ENCODE results near the gene MYF6.

MYF6 gene

DNA sequence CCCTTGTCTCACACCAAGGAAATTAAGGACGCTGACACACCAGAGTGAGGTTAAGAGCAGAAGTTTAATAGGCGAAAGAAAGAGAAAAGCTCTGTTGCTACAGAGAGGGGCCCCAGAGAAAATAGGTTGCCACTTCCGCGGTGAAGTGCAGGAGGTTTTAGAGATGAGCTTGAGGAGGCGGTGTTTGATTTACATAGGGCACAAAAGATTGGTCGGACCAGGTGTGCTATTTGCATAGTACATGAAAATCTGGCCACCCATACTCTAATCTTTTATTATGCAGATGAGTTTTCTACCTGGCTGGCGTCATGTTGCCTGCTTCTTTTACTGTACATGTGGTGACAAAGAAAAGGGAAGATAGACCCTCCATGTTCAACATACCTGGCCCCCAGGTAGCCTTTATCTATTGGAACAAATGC is 23.3 kb upstream of the MYF6 start:
- Histone ChIP-seq H3K27me3 (ENCODE audit: control insufficient read depth in 5 of 5, insufficient read depth in 4 of 5, low read length in 5 of 5) (no peaks in the 10 kb centered on the region), H3K9me3 (ENCODE audit: control insufficient read depth in 5 of 5, low read length in 5 of 5) (peaks cover 0 to 6% (median 0%) of the 10 kb centered on the region in 5 donors), H3K36me3 (ENCODE audit: control insufficient read depth in 5 of 5, insufficient read depth in 5 of 5, low read length in 5 of 5) (no peaks in the 10 kb centered on the region), H3K27ac (ENCODE audit: low read depth, low read length) (no peak overlapping the region), H3K4me3 (ENCODE audit: low read depth in 1 of 5, low read length in 5 of 5) (no peak overlapping the region), H3K9ac (ENCODE audit: low read length in 5 of 5) (no peak overlapping the region), H3K4me1 (ENCODE audit: control insufficient read depth in 5 of 5, insufficient read depth in 5 of 5, low read length in 5 of 5) (no peaks in the 10 kb centered on the region)

DNA sequence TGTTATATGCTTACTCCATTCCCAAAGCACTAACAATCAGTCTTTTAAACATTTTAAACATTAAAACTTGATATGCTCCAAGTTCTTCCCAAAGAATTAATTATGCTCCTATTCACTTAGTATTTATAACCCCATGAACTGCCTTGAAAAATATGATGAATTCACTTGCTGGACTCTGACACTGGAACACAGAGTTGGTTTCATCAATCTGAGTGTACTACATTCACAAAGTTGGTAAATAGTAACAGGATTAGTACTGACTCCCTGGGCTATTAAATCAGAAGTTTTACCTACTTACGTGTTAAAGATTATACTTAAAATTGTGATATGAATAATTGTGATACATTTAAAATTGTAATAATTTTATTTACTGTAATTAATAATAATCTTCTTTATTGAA is 17.3 kb upstream of the MYF6 start:
- Histone ChIP-seq H3K4me3 (ENCODE audit: low read depth in 1 of 5, low read length in 5 of 5) (no peak overlapping the region), H3K27me3 (ENCODE audit: control insufficient read depth in 5 of 5, insufficient read depth in 4 of 5, low read length in 5 of 5) (no peaks in the 10 kb centered on the region), H3K27ac (ENCODE audit: low read depth, low read length) (no peak overlapping the region), H3K36me3 (ENCODE audit: control insufficient read depth in 5 of 5, insufficient read depth in 5 of 5, low read length in 5 of 5) (no peaks in the 10 kb centered on the region), H3K4me1 (ENCODE audit: control insufficient read depth in 5 of 5, insufficient read depth in 5 of 5, low read length in 5 of 5) (no peaks in the 10 kb centered on the region), H3K9me3 (ENCODE audit: control insufficient read depth in 5 of 5, low read length in 5 of 5) (peaks cover 0 to 6% (median 0%) of the 10 kb centered on the region in 5 donors), H3K9ac (ENCODE audit: low read length in 5 of 5) (no peak overlapping the region)

DNA sequence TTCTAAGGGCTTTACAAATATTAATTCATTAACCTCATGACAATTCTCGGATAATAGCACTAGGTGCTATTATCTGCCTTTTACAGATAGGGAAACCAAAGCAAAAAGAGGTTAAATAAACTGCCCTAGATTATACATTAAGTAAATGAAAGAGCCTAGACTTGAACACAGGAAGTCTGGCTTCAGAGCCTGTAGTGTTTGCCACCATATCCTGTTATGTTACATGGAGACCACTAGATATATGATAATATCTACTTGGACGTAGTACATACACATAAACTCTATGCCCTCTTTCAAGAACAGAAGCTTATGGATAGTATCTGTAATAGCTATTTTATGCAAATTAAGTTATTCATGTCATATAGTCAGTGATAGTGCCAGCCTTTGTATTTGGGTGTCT is 16.9 kb upstream of the MYF6 start:
- H3K9ac ChIP-seq (ENCODE audit: low read length in 5 of 5): no peak overlapping the region
- H3K36me3 ChIP-seq (ENCODE audit: control insufficient read depth in 5 of 5, insufficient read depth in 5 of 5, low read length in 5 of 5): no peaks in the 10 kb centered on the region
- peaks cover 0 to 6% (median 0%) of the 10 kb centered on the region in 5 donors for H3K9me3 ChIP-seq (ENCODE audit: control insufficient read depth in 5 of 5, low read length in 5 of 5)
- no peak overlapping the region for H3K27ac ChIP-seq (ENCODE audit: low read depth, low read length)
- H3K4me3 ChIP-seq (ENCODE audit: low read depth in 1 of 5, low read length in 5 of 5): no peak overlapping the region
- H3K4me1 ChIP-seq (ENCODE audit: control insufficient read depth in 5 of 5, insufficient read depth in 5 of 5, low read length in 5 of 5): no peaks in the 10 kb centered on the region
- H3K27me3 ChIP-seq (ENCODE audit: control insufficient read depth in 5 of 5, insufficient read depth in 4 of 5, low read length in 5 of 5): no peaks in the 10 kb centered on the region

DNA sequence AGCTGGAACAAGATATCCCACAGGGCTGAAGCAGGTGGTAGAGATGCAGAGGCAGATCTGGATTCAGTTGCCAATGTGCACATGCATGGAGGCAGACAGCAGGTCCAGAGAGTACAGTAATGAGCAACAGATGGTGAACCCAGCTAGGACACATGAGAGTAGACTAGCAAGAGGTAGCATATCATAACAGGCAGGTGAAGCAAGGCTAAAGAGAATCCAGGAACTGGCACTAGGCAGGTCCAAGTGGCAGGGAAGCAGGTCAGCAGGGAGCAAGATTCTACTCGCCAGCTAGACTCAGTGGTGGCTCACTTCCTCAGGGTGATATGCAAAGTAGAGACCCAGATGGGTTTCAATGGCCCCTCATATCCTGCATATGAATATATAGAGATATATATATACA is 15.3 kb upstream of the MYF6 start:
- Histone ChIP-seq H3K27me3 (ENCODE audit: control insufficient read depth in 5 of 5, insufficient read depth in 4 of 5, low read length in 5 of 5) (no peaks in the 10 kb centered on the region), H3K4me1 (ENCODE audit: control insufficient read depth in 5 of 5, insufficient read depth in 5 of 5, low read length in 5 of 5) (no peaks in the 10 kb centered on the region), H3K27ac (ENCODE audit: low read depth, low read length) (no peak overlapping the region), H3K9ac (ENCODE audit: low read length in 5 of 5) (no peak overlapping the region), H3K36me3 (ENCODE audit: control insufficient read depth in 5 of 5, insufficient read depth in 5 of 5, low read length in 5 of 5) (no peaks in the 10 kb centered on the region), H3K4me3 (ENCODE audit: low read depth in 1 of 5, low read length in 5 of 5) (no peak overlapping the region), H3K9me3 (ENCODE audit: control insufficient read depth in 5 of 5, low read length in 5 of 5) (no peaks in the 10 kb centered on the region)

DNA sequence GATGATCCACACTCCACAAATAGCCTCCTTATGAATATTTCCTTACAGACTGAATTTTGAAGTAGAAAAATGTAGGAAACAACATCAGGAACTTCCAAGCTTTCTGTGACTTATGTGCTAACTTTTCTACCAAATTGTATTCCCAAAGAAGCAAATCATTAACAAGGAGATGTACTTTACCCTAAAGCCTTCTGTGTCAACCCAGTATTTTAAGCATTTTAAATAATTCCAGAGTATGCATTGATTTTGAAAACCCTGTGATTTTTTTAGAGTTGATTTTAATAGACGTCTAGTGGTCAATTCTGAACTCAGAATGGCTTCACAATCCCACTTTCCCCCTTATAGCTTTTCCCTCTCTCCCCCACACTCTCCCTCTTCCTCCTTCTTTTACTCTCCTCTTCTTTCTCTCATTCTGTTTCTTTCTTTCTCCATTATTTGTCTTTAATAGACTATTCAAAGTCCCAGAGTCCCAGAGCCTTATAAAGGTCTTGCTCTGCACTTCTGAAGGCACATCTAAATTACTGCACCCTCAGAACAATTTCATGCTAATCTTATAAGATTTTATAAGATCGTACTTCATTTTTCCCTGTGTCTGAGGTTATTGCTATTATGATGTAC is 10.1 kb upstream of the MYF6 start:
- no peaks in the 10 kb centered on the region for H3K36me3 ChIP-seq (ENCODE audit: control insufficient read depth in 5 of 5, insufficient read depth in 5 of 5, low read length in 5 of 5)
- no peak overlapping the region for H3K27ac ChIP-seq (ENCODE audit: low read depth, low read length)
- no peak overlapping the region for H3K9ac ChIP-seq (ENCODE audit: low read length in 5 of 5)
- no peaks in the 10 kb centered on the region for H3K9me3 ChIP-seq (ENCODE audit: control insufficient read depth in 5 of 5, low read length in 5 of 5)
- peaks cover 0 to 2% (median under 1%) of the 10 kb centered on the region in 5 donors for H3K4me1 ChIP-seq (ENCODE audit: control insufficient read depth in 5 of 5, insufficient read depth in 5 of 5, low read length in 5 of 5)
- no peak overlapping the region for H3K4me3 ChIP-seq (ENCODE audit: low read depth in 1 of 5, low read length in 5 of 5)
- H3K27me3 ChIP-seq (ENCODE audit: control insufficient read depth in 5 of 5, insufficient read depth in 4 of 5, low read length in 5 of 5): no peaks in the 10 kb centered on the region

DNA sequence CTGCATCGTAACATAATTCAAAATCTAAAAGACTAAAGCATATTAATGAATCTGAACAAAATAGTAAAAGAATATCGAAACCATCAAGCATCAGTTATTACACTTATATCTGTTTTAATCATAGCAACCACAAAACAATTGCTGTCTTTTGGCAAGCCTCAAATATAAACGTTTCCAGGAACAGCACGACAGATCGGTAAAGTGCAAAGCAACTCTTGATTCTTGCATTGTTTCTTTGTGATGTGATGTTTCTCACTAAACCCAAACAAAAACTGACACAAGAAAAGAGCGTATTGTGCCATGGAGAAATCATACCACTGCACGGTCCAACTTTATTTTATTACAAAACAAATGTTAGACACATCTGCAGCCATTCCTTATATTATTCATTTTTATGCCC is 9.2 kb upstream of the MYF6 start:
- Histone ChIP-seq H3K9ac (ENCODE audit: low read length in 5 of 5) (no peak overlapping the region), H3K36me3 (ENCODE audit: control insufficient read depth in 5 of 5, insufficient read depth in 5 of 5, low read length in 5 of 5) (no peaks in the 10 kb centered on the region), H3K9me3 (ENCODE audit: control insufficient read depth in 5 of 5, low read length in 5 of 5) (no peaks in the 10 kb centered on the region), H3K27ac (ENCODE audit: low read depth, low read length) (no peak overlapping the region), H3K4me3 (ENCODE audit: low read depth in 1 of 5, low read length in 5 of 5) (no peak overlapping the region), H3K4me1 (ENCODE audit: control insufficient read depth in 5 of 5, insufficient read depth in 5 of 5, low read length in 5 of 5) (peaks cover 0 to 10% (median 8%) of the 10 kb centered on the region in 5 donors), H3K27me3 (ENCODE audit: control insufficient read depth in 5 of 5, insufficient read depth in 4 of 5, low read length in 5 of 5) (no peaks in the 10 kb centered on the region)

DNA sequence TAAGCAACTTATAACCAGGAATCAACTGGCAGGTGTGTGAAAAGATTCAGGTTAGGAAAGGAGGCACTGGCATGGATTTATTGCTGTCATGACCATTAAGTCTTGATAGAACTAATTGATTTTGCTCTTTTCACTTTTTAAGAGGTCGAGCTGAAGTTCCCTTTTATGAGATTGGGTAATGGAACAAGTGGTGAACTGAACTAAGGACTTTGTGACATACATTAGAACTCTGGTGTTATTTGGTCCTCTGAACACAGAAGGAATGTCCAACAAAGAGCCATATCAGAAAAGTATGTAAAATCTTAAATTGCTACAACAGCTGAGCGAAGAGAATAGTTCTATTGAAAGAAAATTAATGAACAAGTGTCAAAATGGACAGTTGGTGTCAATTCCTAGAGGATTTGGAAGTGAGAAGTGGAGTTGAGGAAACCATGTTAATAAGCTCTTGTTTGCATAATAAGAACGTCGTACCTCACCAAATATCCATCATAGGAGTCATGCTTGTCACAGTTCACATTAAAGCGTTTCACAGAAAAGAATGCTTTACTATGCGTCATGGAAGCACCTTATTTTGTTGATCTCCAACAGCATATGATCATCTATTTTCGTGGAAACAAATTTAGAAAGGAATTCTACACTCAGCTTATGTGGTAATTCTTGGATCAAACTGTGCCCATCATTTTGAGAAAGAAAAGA is 8.4 kb upstream of the MYF6 start:
- Histone ChIP-seq H3K27me3 (ENCODE audit: control insufficient read depth in 5 of 5, insufficient read depth in 4 of 5, low read length in 5 of 5) (no peaks in the 10 kb centered on the region), H3K4me3 (ENCODE audit: low read depth in 1 of 5, low read length in 5 of 5) (no peak overlapping the region), H3K36me3 (ENCODE audit: control insufficient read depth in 5 of 5, insufficient read depth in 5 of 5, low read length in 5 of 5) (no peaks in the 10 kb centered on the region), H3K4me1 (ENCODE audit: control insufficient read depth in 5 of 5, insufficient read depth in 5 of 5, low read length in 5 of 5) (peaks cover 0 to 12% (median 8%) of the 10 kb centered on the region in 5 donors), H3K9me3 (ENCODE audit: control insufficient read depth in 5 of 5, low read length in 5 of 5) (no peaks in the 10 kb centered on the region), H3K27ac (ENCODE audit: low read depth, low read length) (no peak overlapping the region), H3K9ac (ENCODE audit: low read length in 5 of 5) (no peak overlapping the region)

DNA sequence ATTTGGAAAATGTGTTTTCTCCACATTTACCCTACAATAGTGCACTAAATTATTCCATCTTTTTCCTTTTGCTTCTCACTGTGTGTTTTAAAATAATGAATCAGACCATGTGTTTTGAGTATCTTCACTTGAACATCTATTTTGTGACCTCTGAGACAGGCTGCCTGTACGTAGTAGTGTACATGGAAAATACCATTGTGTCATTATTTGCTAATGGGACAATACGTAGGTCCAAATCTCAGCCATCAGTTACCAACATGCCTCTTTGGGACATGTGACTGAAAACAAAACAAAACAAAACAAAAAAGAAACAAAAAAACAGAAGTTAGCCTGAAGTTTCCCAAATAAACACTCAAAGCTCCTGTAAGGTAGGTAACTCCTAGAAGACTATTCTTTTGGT is 7.1 kb upstream of the MYF6 start:
- H3K27me3 ChIP-seq (ENCODE audit: control insufficient read depth in 5 of 5, insufficient read depth in 4 of 5, low read length in 5 of 5): no peaks in the 10 kb centered on the region
- no peaks in the 10 kb centered on the region for H3K36me3 ChIP-seq (ENCODE audit: control insufficient read depth in 5 of 5, insufficient read depth in 5 of 5, low read length in 5 of 5)
- H3K27ac ChIP-seq (ENCODE audit: low read depth, low read length): no peak overlapping the region
- H3K4me1 ChIP-seq (ENCODE audit: control insufficient read depth in 5 of 5, insufficient read depth in 5 of 5, low read length in 5 of 5): peaks cover 0 to 12% (median 8%) of the 10 kb centered on the region in 5 donors
- H3K9ac ChIP-seq (ENCODE audit: low read length in 5 of 5): no peak overlapping the region
- H3K9me3 ChIP-seq (ENCODE audit: control insufficient read depth in 5 of 5, low read length in 5 of 5): no peaks in the 10 kb centered on the region
- H3K4me3 ChIP-seq (ENCODE audit: low read depth in 1 of 5, low read length in 5 of 5): no peak overlapping the region

DNA sequence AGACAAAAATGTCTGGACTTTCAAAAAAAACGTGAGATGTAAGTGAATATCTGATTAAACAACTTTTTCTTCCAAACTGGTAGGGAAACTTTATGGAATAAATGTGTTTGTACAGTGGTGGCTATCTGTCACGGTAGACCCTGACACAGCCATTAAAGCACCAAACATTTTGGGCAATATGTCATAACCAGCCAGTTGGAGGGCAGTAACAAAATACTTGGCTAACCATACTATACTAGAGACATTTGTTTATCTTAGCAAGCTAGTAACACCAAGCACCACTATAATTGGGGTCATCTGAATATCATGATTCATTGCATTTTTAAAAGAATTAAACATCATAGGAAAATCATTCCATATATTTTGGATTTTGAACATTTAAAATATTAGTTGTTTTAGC is 6.0 kb upstream of the MYF6 start:
- H3K9me3 ChIP-seq (ENCODE audit: control insufficient read depth in 5 of 5, low read length in 5 of 5): no peaks in the 10 kb centered on the region
- H3K27ac ChIP-seq (ENCODE audit: low read depth, low read length): no peak overlapping the region
- H3K9ac ChIP-seq (ENCODE audit: low read length in 5 of 5): no peak overlapping the region
- H3K4me1 ChIP-seq (ENCODE audit: control insufficient read depth in 5 of 5, insufficient read depth in 5 of 5, low read length in 5 of 5): peaks cover 0 to 12% (median 8%) of the 10 kb centered on the region in 5 donors
- no peaks in the 10 kb centered on the region for H3K36me3 ChIP-seq (ENCODE audit: control insufficient read depth in 5 of 5, insufficient read depth in 5 of 5, low read length in 5 of 5)
- no peaks in the 10 kb centered on the region for H3K27me3 ChIP-seq (ENCODE audit: control insufficient read depth in 5 of 5, insufficient read depth in 4 of 5, low read length in 5 of 5)
- no peak overlapping the region for H3K4me3 ChIP-seq (ENCODE audit: low read depth in 1 of 5, low read length in 5 of 5)

DNA sequence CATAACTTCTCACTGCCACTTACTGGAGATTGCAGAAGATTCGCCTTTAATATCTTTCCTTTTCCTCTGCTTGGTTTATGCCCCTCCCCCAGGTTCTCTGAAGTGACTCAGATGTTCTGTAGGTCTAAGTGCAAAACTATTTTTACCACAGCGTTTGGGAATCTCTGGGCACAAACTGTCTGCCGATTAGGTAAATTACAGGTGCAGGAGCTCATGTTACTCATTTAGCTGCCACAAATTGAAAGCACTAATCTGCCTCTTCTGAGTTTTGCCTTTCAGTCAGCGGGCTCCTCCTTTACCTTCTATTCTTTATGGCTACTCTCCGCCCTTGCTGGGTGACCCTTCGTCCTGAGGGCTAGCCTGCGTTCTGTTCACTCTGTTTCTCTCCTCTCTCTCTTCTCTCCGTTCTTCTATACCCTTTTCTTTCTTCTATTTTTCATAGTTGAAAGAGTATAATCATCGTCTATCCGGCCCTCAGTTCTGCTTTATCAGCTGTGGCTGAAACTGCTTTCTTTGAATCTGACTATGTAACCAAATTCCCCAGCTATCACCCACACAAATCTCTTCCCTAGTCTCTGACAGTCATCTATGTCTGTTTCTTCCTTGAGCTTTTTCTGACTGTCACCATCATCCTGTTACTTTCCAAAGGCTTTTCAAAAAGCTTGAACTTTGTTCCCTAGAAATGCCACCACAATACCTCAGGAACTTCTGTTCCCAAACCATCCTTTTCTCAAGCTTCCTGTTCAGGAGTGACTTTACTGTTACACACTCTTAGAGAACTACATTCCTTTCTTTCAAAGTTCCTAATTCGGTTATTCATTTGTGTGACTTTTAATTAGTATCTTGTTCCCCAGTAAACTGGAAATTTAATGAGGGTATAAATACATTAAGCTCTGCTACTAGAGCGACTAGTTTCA is 4.3 kb upstream of the MYF6 start:
- peak overlapping the region; percentile 39 to 63 (median 53) for H3K4me3 ChIP-seq (ENCODE audit: low read depth in 1 of 5, low read length in 5 of 5)

More for the DNA sequence above, 4.3 kb upstream of the MYF6 start:
- Histone ChIP-seq H3K9me3 (ENCODE audit: control insufficient read depth in 5 of 5, low read length in 5 of 5) (no peaks in the 10 kb centered on the region), H3K9ac (ENCODE audit: low read length in 5 of 5) (peak overlapping the region in 3 of 5 donors; percentile 40 to 69 (median 64)), H3K27ac (ENCODE audit: low read depth, low read length) (peak overlapping the region; percentile 56), H3K27me3 (ENCODE audit: control insufficient read depth in 5 of 5, insufficient read depth in 4 of 5, low read length in 5 of 5) (peaks cover 0 to 6% (median 3%) of the 10 kb centered on the region in 5 donors), H3K36me3 (ENCODE audit: control insufficient read depth in 5 of 5, insufficient read depth in 5 of 5, low read length in 5 of 5) (no peaks in the 10 kb centered on the region), H3K4me1 (ENCODE audit: control insufficient read depth in 5 of 5, insufficient read depth in 5 of 5, low read length in 5 of 5) (peaks cover 0 to 14% (median 12%) of the 10 kb centered on the region in 5 donors)

All from subcutaneous abdominal adipose tissue (tissue), 5 donors.